ENCODE results near the gene SCUBE1.

Gene SCUBE1

DNA sequence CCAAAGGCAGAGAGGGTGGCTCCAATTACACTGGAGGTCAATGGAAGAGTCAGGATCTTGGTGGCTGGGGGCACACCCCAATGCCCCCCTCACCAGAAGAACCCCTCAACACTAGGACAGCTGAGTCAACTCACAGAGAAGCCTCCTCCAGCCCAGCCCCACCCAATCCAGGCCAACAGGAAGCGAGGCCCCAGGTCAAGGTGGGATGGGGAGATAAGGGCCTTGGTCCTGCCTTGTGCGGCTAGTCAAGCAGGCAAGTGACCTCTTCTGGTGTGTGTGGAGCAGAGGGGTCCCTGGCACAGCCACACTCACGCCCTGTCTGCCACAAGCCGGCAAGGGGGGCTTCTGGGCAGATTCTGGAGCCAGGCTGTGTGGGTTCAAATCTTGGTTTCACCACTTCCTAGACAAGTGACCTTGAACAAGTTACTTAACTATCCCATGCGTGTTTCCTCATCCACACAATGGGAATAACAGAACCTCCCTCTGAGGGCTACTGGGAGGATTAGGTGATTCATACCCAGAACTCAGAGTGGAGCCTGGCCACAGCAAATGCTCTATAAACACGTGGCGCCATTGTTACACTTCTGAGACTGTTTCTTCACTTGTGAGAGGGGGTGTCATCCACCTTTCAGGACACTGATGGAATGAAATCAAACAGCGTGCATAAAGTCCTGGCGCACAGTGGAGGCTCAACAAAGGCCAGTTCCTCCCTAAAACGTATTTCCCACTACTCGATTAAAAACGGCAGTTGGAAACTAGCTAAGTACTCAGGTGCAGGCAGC, 159.5 kb downstream of the SCUBE1 start:
- H3K9me3 ChIP-seq (replicated peaks in 1 of 2; ENCODE audit: control insufficient read depth in 2 of 2, insufficient read depth in 1 of 2, low read depth in 1 of 2, low read length in 2 of 2) = peaks cover 0 to 4% of the 10 kb centered on the region in 2 donors
- H2AK5ac ChIP-seq (ENCODE audit: low read depth, low read length) = no peak overlapping the region
- no peak overlapping the region for H3K4me2 ChIP-seq (ENCODE audit: insufficient read depth, low read length, poor library complexity, severe bottlenecking)
- peak overlapping the region; percentile 84 for H3K14ac ChIP-seq (ENCODE audit: low read length)
- no peak for DNase-seq (ENCODE audit: low spot score)
- no peak overlapping the region for H2BK120ac ChIP-seq (ENCODE audit: low read depth, low read length)
- no peak overlapping the region for H2BK5ac ChIP-seq (ENCODE audit: low read length)
- no peak overlapping the region for H3K27ac ChIP-seq (replicated peaks; ENCODE audit: low read length)
- no peak overlapping the region for H2BK15ac ChIP-seq (ENCODE audit: low read length)
- H4K91ac ChIP-seq (ENCODE audit: low read depth, low read length, poor library complexity) = peak overlapping the region; percentile 53
- H3K18ac ChIP-seq (ENCODE audit: low read length) = peak overlapping the region; percentile 19
- peaks cover 20% of the 10 kb centered on the region for H3K79me1 ChIP-seq (ENCODE audit: low read depth, low read length)
- H3K23ac ChIP-seq (ENCODE audit: low read depth, low read length, poor library complexity) = peak overlapping the region; percentile 14
- no peak overlapping the region for H2BK12ac ChIP-seq (ENCODE audit: low read length)
- peaks cover 36 to 42% of the 10 kb centered on the region in 2 donors for H3K36me3 ChIP-seq (replicated peaks in 1 of 2; ENCODE audit: control insufficient read depth in 2 of 2, insufficient read depth in 2 of 2, low read length in 2 of 2)
- H3K27me3 ChIP-seq (ENCODE audit: control insufficient read depth in 3 of 3, insufficient read depth in 3 of 3, low read depth in 1 of 3, low read length in 3 of 3) = no peaks in the 10 kb centered on the region
- WGBS, 2 donors (ENCODE audit: extremely low coverage in 2 of 2, insufficient read length in 2 of 2, insufficient replicate concordance in 1 of 2) = no CpG with 5 or more reads among the region's 12 CpGs
- H3K9ac ChIP-seq (ENCODE audit: low read depth, low read length, poor library complexity) = no peak overlapping the region
- H3K4me1 ChIP-seq (ENCODE audit: control insufficient read depth in 2 of 2, insufficient read depth in 1 of 2, low read depth in 1 of 2, low read length in 2 of 2) = peaks cover 10 to 13% of the 10 kb centered on the region in 2 donors
- H4K8ac ChIP-seq (ENCODE audit: low read depth, low read length) = no peak overlapping the region
- no peak overlapping the region for H3K4me3 ChIP-seq (ENCODE audit: low read length in 2 of 2)
- H3K4ac ChIP-seq (ENCODE audit: low read length) = no peak overlapping the region
- no peak overlapping the region for H2AFZ ChIP-seq (ENCODE audit: low read length)

DNA sequence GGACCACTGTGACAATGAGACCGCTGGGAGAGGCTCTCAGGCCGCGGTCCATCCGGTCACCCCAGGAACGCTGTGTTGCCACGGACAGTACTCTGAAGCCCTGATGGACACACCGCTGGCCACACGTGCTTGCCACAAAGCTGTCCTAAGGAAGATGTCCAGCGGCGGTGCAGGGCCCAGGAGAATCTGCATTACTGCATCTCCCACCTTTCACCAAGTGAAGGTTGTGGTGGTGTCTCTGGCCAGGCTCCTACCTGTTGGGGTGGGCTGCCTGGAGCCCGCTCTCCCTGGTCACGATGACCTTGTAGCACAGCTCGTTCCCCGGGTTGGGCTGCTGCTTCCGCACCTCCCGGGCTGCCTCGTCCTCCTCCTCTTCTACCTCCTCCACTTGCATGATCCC, 160.4 kb downstream of the SCUBE1 start:
- peaks cover 38 to 47% of the 10 kb centered on the region in 2 donors for H3K36me3 ChIP-seq (replicated peaks in 1 of 2; ENCODE audit: control insufficient read depth in 2 of 2, insufficient read depth in 2 of 2, low read length in 2 of 2)
- no peak overlapping the region for H4K8ac ChIP-seq (ENCODE audit: low read depth, low read length)
- no peak overlapping the region for H2BK15ac ChIP-seq (ENCODE audit: low read length)
- H3K79me1 ChIP-seq (ENCODE audit: low read depth, low read length) = peaks cover 22% of the 10 kb centered on the region
- H3K4ac ChIP-seq (ENCODE audit: low read length) = no peak overlapping the region
- H2AFZ ChIP-seq (ENCODE audit: low read length) = no peak overlapping the region
- H2AK5ac ChIP-seq (ENCODE audit: low read depth, low read length) = no peak overlapping the region
- H4K91ac ChIP-seq (ENCODE audit: low read depth, low read length, poor library complexity) = no peak overlapping the region
- H3K9ac ChIP-seq (ENCODE audit: low read depth, low read length, poor library complexity) = no peak overlapping the region
- DNase-seq (ENCODE audit: low spot score) = no peak
- WGBS, 2 donors (ENCODE audit: extremely low coverage in 2 of 2, insufficient read length in 2 of 2, insufficient replicate concordance in 1 of 2) = no CpG with 5 or more reads among the region's 17 CpGs
- no peak overlapping the region for H2BK12ac ChIP-seq (ENCODE audit: low read length)
- no peak overlapping the region for H3K4me2 ChIP-seq (ENCODE audit: insufficient read depth, low read length, poor library complexity, severe bottlenecking)
- no peak overlapping the region for H2BK120ac ChIP-seq (ENCODE audit: low read depth, low read length)
- H3K4me3 ChIP-seq (ENCODE audit: low read length in 2 of 2) = no peak overlapping the region
- no peaks in the 10 kb centered on the region for H3K27me3 ChIP-seq (ENCODE audit: control insufficient read depth in 3 of 3, insufficient read depth in 3 of 3, low read depth in 1 of 3, low read length in 3 of 3)
- H2BK5ac ChIP-seq (ENCODE audit: low read length) = no peak overlapping the region
- H3K14ac ChIP-seq (ENCODE audit: low read length) = no peak overlapping the region
- no peak overlapping the region for H3K27ac ChIP-seq (replicated peaks; ENCODE audit: low read length)
- peak overlapping the region; percentile 73 for H3K23ac ChIP-seq (ENCODE audit: low read depth, low read length, poor library complexity)
- H3K4me1 ChIP-seq (ENCODE audit: control insufficient read depth in 2 of 2, insufficient read depth in 1 of 2, low read depth in 1 of 2, low read length in 2 of 2) = peaks cover 10 to 11% of the 10 kb centered on the region in 2 donors
- no peak overlapping the region for H3K18ac ChIP-seq (ENCODE audit: low read length)
- peaks cover 0 to 4% of the 10 kb centered on the region in 2 donors for H3K9me3 ChIP-seq (replicated peaks in 1 of 2; ENCODE audit: control insufficient read depth in 2 of 2, insufficient read depth in 1 of 2, low read depth in 1 of 2, low read length in 2 of 2)

DNA sequence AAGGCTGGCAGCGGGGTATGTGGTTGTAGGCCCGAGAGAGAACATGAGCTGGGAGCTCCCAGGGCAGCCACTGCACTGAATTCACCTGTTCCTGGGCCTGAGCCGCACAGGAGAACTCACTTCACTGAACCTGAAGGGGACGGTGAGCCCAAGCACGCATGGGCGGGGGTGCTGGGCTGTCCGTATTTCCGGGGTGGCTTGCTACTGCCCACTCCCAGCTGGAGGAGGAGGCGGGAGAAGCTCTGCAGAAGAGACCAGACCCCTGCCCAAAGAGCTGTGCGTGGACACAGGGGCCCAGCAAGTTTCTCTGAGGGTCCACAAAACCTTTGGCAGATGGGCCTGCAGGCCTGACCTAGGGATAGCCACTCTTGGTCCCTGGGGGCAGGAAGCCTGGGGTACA, 161.1 kb downstream of the SCUBE1 start:
- no peak overlapping the region for H4K8ac ChIP-seq (ENCODE audit: low read depth, low read length)
- DNase-seq (ENCODE audit: low spot score) = no peak
- WGBS, 2 donors (ENCODE audit: extremely low coverage in 2 of 2, insufficient read length in 2 of 2, insufficient replicate concordance in 1 of 2) = no CpG with 5 or more reads among the region's 10 CpGs

DNA sequence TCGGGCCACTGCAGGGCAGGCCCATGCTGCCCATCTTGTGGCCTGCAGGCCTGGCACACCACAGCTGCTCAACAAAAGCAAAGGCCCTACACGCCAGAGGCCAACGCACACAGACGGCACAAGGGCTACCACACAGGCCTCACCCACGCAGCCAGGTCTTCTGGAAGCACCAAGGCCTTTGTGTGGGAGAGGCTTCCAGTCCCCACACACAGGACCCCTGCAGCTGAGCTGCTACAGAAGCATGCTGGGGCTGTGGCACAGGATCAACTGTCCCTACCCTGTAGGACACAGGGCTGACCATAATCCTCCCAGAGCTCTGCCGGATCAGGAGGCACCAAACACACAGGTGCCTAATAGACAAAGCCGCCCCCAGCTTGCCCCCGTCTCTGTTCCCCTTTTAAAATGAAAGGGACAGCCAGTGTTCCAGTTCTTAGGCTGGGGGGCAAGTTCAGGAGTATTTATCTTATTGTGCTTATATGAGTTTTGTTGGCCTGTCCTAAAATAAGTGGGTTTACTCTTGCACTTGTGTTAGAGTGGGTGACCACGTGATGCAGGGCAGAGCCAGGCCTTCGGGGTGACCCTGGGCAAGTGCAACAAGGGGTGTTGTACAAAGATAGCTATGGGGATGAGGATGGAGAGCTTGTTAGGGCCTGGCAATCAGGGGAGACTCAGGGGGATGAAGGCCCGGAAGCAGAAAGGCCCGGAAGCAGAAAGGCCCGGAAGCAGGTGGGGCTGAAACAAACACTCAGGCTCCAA, 161.7 kb downstream of the SCUBE1 start:
- no peak overlapping the region for H3K18ac ChIP-seq (ENCODE audit: low read length)
- H4K8ac ChIP-seq (ENCODE audit: low read depth, low read length) = no peak overlapping the region
- WGBS, 2 donors (ENCODE audit: extremely low coverage in 2 of 2, insufficient read length in 2 of 2, insufficient replicate concordance in 1 of 2) = no CpG with 5 or more reads among the region's 13 CpGs
- H3K4me2 ChIP-seq (ENCODE audit: insufficient read depth, low read length, poor library complexity, severe bottlenecking) = no peak overlapping the region
- peaks cover 0 to 4% of the 10 kb centered on the region in 2 donors for H3K9me3 ChIP-seq (replicated peaks in 1 of 2; ENCODE audit: control insufficient read depth in 2 of 2, insufficient read depth in 1 of 2, low read depth in 1 of 2, low read length in 2 of 2)
- no peak overlapping the region for H3K27ac ChIP-seq (replicated peaks; ENCODE audit: low read length)
- H3K14ac ChIP-seq (ENCODE audit: low read length) = peak overlapping the region; percentile 51
- no peak overlapping the region for H2BK15ac ChIP-seq (ENCODE audit: low read length)
- no peak overlapping the region for H4K91ac ChIP-seq (ENCODE audit: low read depth, low read length, poor library complexity)
- no peak overlapping the region for H3K4ac ChIP-seq (ENCODE audit: low read length)
- peaks cover 44 to 58% of the 10 kb centered on the region in 2 donors for H3K36me3 ChIP-seq (replicated peaks in 1 of 2; ENCODE audit: control insufficient read depth in 2 of 2, insufficient read depth in 2 of 2, low read length in 2 of 2)
- H2AK5ac ChIP-seq (ENCODE audit: low read depth, low read length) = no peak overlapping the region
- H2AFZ ChIP-seq (ENCODE audit: low read length) = no peak overlapping the region
- H3K23ac ChIP-seq (ENCODE audit: low read depth, low read length, poor library complexity) = peak overlapping the region; percentile 65
- no peak overlapping the region for H3K9ac ChIP-seq (ENCODE audit: low read depth, low read length, poor library complexity)
- H2BK5ac ChIP-seq (ENCODE audit: low read length) = no peak overlapping the region
- no peak overlapping the region for H3K4me3 ChIP-seq (ENCODE audit: low read length in 2 of 2)
- peaks cover 10% of the 10 kb centered on the region in 2 donors for H3K4me1 ChIP-seq (ENCODE audit: control insufficient read depth in 2 of 2, insufficient read depth in 1 of 2, low read depth in 1 of 2, low read length in 2 of 2)
- no peaks in the 10 kb centered on the region for H3K27me3 ChIP-seq (ENCODE audit: control insufficient read depth in 3 of 3, insufficient read depth in 3 of 3, low read depth in 1 of 3, low read length in 3 of 3)
- peak overlapping the region; percentile 22 for H2BK12ac ChIP-seq (ENCODE audit: low read length)
- no peak for DNase-seq (ENCODE audit: low spot score)
- H3K79me1 ChIP-seq (ENCODE audit: low read depth, low read length) = peaks cover 22% of the 10 kb centered on the region
- no peak overlapping the region for H2BK120ac ChIP-seq (ENCODE audit: low read depth, low read length)

More for the DNA sequence above, 161.1 kb downstream of the SCUBE1 start:
- Histone ChIP-seq H2BK12ac (ENCODE audit: low read length) (peak overlapping the region; percentile 19), H2BK120ac (ENCODE audit: low read depth, low read length) (no peak overlapping the region), H3K4me2 (ENCODE audit: insufficient read depth, low read length, poor library complexity, severe bottlenecking) (no peak overlapping the region), H3K4me3 (ENCODE audit: low read length in 2 of 2) (no peak overlapping the region), H3K36me3 (replicated peaks in 1 of 2; ENCODE audit: control insufficient read depth in 2 of 2, insufficient read depth in 2 of 2, low read length in 2 of 2) (peaks cover 41 to 53% of the 10 kb centered on the region in 2 donors), H3K18ac (ENCODE audit: low read length) (no peak overlapping the region), H3K27me3 (ENCODE audit: control insufficient read depth in 3 of 3, insufficient read depth in 3 of 3, low read depth in 1 of 3, low read length in 3 of 3) (no peaks in the 10 kb centered on the region), H2BK15ac (ENCODE audit: low read length) (no peak overlapping the region), H4K91ac (ENCODE audit: low read depth, low read length, poor library complexity) (no peak overlapping the region), H3K9me3 (replicated peaks in 1 of 2; ENCODE audit: control insufficient read depth in 2 of 2, insufficient read depth in 1 of 2, low read depth in 1 of 2, low read length in 2 of 2) (peaks cover 0 to 4% of the 10 kb centered on the region in 2 donors), H3K27ac (replicated peaks; ENCODE audit: low read length) (no peak overlapping the region), H3K9ac (ENCODE audit: low read depth, low read length, poor library complexity) (no peak overlapping the region), H3K4ac (ENCODE audit: low read length) (no peak overlapping the region), H3K4me1 (ENCODE audit: control insufficient read depth in 2 of 2, insufficient read depth in 1 of 2, low read depth in 1 of 2, low read length in 2 of 2) (peaks cover 10% of the 10 kb centered on the region in 2 donors), H3K23ac (ENCODE audit: low read depth, low read length, poor library complexity) (peak overlapping the region; percentile 73), H2AFZ (ENCODE audit: low read length) (no peak overlapping the region), H3K14ac (ENCODE audit: low read length) (no peak overlapping the region), H2BK5ac (ENCODE audit: low read length) (no peak overlapping the region), H3K79me1 (ENCODE audit: low read depth, low read length) (peaks cover 22% of the 10 kb centered on the region), H2AK5ac (ENCODE audit: low read depth, low read length) (no peak overlapping the region)

All from neuronal stem cell (in vitro differentiated cells).